Loucy (cell line): ENCODE results near the gene GULP1.

Source experiments
- H2AFZ ChIP-seq: fragments of 200-600 bp; sonication (generic); 2 replicates; pipeline ENCODE4 v1.6.0; 2016; ENCODE audit warnings: antibody characterized with exemption, mild to moderate bottlenecking, low read length, moderate library complexity
- H3F3A ChIP-seq: fragments of 200-600 bp; 2 replicates; pipeline ENCODE4 v1.6.0; 2016; ENCODE audit warnings: antibody characterized with exemption, low read depth, mild to moderate bottlenecking
- H3K27me3 ChIP-seq: fragments of 200-600 bp; sonication (generic); 2 replicates; pipeline ENCODE4 v1.6.1; 2014; ENCODE audit warnings: low read length, mild to moderate bottlenecking; ENCODE audit not compliant: insufficient read depth, poor library complexity, severe bottlenecking
- H3K36me3 ChIP-seq: fragments of 200-600 bp; sonication (generic); 2 replicates; pipeline ENCODE4 v1.6.1; 2016; ENCODE audit warnings: low read length; ENCODE audit not compliant: insufficient read depth
- H3K4me1 ChIP-seq: fragments of 200-600 bp; sonication (generic); 2 replicates; pipeline ENCODE4 v1.5.1; 2014; ENCODE audit warnings: low read length, mild to moderate bottlenecking; ENCODE audit not compliant: insufficient read depth, poor library complexity, severe bottlenecking
- H3K4me2 ChIP-seq: fragments of 200-600 bp; sonication (generic); 2 replicates; pipeline ENCODE4 v1.6.0; 2014; ENCODE audit warnings: antibody characterized with exemption, low read length, low read depth, mild to moderate bottlenecking; ENCODE audit not compliant: poor library complexity, severe bottlenecking
- H3K4me3 ChIP-seq: fragments of 200-600 bp; sonication (generic); 2 replicates; pipeline ENCODE4 v1.5.1; 2014; ENCODE audit warnings: low read length, mild to moderate bottlenecking, mixed read lengths; ENCODE audit not compliant: poor library complexity, severe bottlenecking
- H3K79me2 ChIP-seq: fragments of 200-600 bp; sonication (generic); 2 replicates; pipeline ENCODE4 v1.6.1; 2014; ENCODE audit warnings: low read length; ENCODE audit not compliant: insufficient read depth
- H3K9ac ChIP-seq: fragments of 200-600 bp; sonication (generic); 2 replicates; pipeline ENCODE4 v1.6.0; 2014; ENCODE audit warnings: mild to moderate bottlenecking, low read depth, low read length, moderate library complexity; ENCODE audit not compliant: poor library complexity, severe bottlenecking
- H3K9me2 ChIP-seq: fragments of 200-600 bp; sonication (generic); replicated peaks from 2 replicates; pipeline ENCODE4 v1.6.1; 2016; ENCODE audit warnings: low read depth, low read length, mixed read lengths
- H3K9me3 ChIP-seq: fragments of 200-600 bp; sonication (generic); 2 replicates; pipeline ENCODE4 v1.6.1; 2014; ENCODE audit warnings: mild to moderate bottlenecking, antibody characterized with exemption, low read length, low read depth; ENCODE audit not compliant: insufficient read depth
- H4K20me1 ChIP-seq: fragments of 200-600 bp; sonication (generic); 2 replicates; pipeline ENCODE4 v1.6.0; 2014; ENCODE audit warnings: antibody characterized with exemption, low read length, mild to moderate bottlenecking; ENCODE audit not compliant: insufficient read depth, poor library complexity, severe bottlenecking
- EZH2phosphoT487 ChIP-seq: fragments of 200-600 bp; IDR thresholded peaks from 2 replicates; pipeline ENCODE4 v1.6.1; 2018; ENCODE audit warnings: antibody characterized with exemption, mild to moderate bottlenecking, moderate library complexity, borderline replicate concordance
- TF ChIP-seq, protein P1 (sequence below): fragments of 200-600 bp; sonication (generic); conservative IDR thresholded peaks from 2 replicates; pipeline ENCODE4 v1.5.1; 2014; ENCODE audit warnings: mild to moderate bottlenecking, antibody characterized with exemption, low read length

Gene GULP1

DNA sequence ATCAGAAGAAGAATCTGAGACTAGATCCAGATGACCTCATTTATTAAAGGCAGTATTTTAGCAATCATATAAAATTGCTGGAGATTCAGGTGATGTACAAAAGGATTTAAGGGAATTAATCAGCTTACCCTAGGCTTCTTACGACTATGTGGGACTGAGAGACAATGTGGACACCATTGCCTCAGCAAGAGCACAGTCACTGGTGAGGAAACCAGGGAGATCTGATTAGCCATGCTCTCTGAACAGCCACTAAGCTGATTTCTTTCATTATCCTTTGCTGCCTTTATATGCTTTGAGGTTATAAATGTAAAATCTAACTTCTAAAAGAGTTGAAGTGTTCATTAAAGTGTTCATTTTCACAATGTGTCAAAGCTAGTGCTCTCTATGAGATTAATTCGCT lies 22.7 kb upstream of the GULP1 start:
- no peaks in the 10 kb centered on the region for H3K9me2 ChIP-seq
- H3K4me3 ChIP-seq: no peak overlapping the region
- TF ChIP-seq, protein P1, sequence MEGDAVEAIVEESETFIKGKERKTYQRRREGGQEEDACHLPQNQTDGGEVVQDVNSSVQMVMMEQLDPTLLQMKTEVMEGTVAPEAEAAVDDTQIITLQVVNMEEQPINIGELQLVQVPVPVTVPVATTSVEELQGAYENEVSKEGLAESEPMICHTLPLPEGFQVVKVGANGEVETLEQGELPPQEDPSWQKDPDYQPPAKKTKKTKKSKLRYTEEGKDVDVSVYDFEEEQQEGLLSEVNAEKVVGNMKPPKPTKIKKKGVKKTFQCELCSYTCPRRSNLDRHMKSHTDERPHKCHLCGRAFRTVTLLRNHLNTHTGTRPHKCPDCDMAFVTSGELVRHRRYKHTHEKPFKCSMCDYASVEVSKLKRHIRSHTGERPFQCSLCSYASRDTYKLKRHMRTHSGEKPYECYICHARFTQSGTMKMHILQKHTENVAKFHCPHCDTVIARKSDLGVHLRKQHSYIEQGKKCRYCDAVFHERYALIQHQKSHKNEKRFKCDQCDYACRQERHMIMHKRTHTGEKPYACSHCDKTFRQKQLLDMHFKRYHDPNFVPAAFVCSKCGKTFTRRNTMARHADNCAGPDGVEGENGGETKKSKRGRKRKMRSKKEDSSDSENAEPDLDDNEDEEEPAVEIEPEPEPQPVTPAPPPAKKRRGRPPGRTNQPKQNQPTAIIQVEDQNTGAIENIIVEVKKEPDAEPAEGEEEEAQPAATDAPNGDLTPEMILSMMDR: no peak
- no peak for TF ChIP-seq EZH2phosphoT487
- H3K9ac ChIP-seq: no peak overlapping the region
- H4K20me1 ChIP-seq: no peaks in the 10 kb centered on the region
- no peak overlapping the region for H2AFZ ChIP-seq
- no peak overlapping the region for H3K4me2 ChIP-seq
- H3F3A ChIP-seq: no peaks in the 10 kb centered on the region
- no peaks in the 10 kb centered on the region for H3K27me3 ChIP-seq
- H3K36me3 ChIP-seq: no peaks in the 10 kb centered on the region
- no peaks in the 10 kb centered on the region for H3K4me1 ChIP-seq
- H3K79me2 ChIP-seq: no peaks in the 10 kb centered on the region
- no peaks in the 10 kb centered on the region for H3K9me3 ChIP-seq

DNA sequence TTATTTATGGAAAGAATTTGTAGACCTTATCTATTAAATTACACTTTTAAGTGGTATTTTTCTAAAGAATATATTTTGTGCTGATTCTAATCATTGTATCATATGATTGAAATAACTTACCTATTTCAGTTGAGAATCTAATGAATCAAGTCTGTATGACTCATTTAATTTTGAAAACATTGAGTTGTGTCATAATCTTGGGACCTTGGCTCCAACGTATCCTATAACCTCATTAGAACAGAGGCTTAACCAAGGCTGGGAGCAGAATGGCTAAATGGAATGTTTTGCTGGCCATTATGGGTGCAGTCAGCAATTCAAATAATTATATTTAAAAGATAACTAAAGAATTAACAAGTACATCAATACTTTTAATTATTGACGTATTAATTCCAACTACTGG lies 19.6 kb upstream of the GULP1 start:
- H3K79me2 ChIP-seq: no peaks in the 10 kb centered on the region
- no peaks in the 10 kb centered on the region for H3F3A ChIP-seq
- H4K20me1 ChIP-seq: no peaks in the 10 kb centered on the region
- H3K9ac ChIP-seq: no peak overlapping the region
- no peaks in the 10 kb centered on the region for H3K9me3 ChIP-seq
- H3K27me3 ChIP-seq: no peaks in the 10 kb centered on the region
- no peak overlapping the region for H3K4me2 ChIP-seq
- no peaks in the 10 kb centered on the region for H3K36me3 ChIP-seq
- H3K4me3 ChIP-seq: no peak overlapping the region
- no peak for TF ChIP-seq EZH2phosphoT487
- TF ChIP-seq, protein P1: no peak
- H3K4me1 ChIP-seq: no peaks in the 10 kb centered on the region
- H2AFZ ChIP-seq: no peak overlapping the region
- H3K9me2 ChIP-seq: no peaks in the 10 kb centered on the region

DNA sequence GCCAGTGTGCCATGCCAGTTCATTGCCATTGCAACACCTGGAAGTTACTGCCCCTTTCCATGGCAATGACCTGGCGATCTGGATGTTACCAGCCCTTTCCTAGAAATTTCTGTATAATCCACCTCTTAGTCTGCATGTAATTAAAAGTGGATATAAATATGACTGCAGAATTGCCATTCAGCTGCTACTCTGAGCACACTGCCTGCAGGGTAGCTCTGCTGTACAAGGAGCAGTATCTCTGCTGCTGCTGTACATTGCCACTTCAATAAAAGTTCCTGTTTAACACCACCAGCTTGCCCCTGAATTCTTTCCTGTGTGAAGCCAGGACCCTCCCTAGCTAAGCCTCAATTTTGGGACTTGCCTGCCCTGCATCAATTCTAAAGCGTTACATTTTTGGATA lies 17.4 kb upstream of the GULP1 start:
- no peaks in the 10 kb centered on the region for H3K4me1 ChIP-seq
- no peaks in the 10 kb centered on the region for H3K36me3 ChIP-seq
- H3K79me2 ChIP-seq: no peaks in the 10 kb centered on the region
- no peaks in the 10 kb centered on the region for H3K9me3 ChIP-seq
- no peak overlapping the region for H3K4me2 ChIP-seq
- no peaks in the 10 kb centered on the region for H4K20me1 ChIP-seq
- H3K4me3 ChIP-seq: no peak overlapping the region
- no peaks in the 10 kb centered on the region for H3K9me2 ChIP-seq
- H3K27me3 ChIP-seq: no peaks in the 10 kb centered on the region
- no peak for TF ChIP-seq EZH2phosphoT487
- TF ChIP-seq, protein P1: no peak
- peak overlapping the region; percentile 18 for H2AFZ ChIP-seq
- H3K9ac ChIP-seq: no peak overlapping the region
- no peaks in the 10 kb centered on the region for H3F3A ChIP-seq
